HCT116 (cell line): ENCODE measurements around the gene PIK3CA.

Source experiments
- CBX3 ChIP-seq: IDR thresholded peaks from 2 replicates; pipeline ENCODE4 v1.6.1; 2012; ENCODE audit warnings: low read depth
- CTCF ChIP-seq, 3 experiments: fragments of 200-600 bp in 1 of 3; sonication (generic) in 1 of 3; IDR thresholded peaks in 2 of 3; conservative IDR thresholded peaks in 1 of 3; 2 replicates each; pipeline ENCODE4 v1.5.1; 2012 to 2017; ENCODE audit warnings: low read depth in 2 of 3, low read length in 2 of 3, antibody characterized with exemption in 1 of 3, borderline replicate concordance in 1 of 3, control low read depth in 1 of 3, mild to moderate bottlenecking in 1 of 3, mixed read lengths in 1 of 3, mixed run types in 1 of 3, moderate library complexity in 1 of 3; ENCODE audit not compliant: insufficient read depth in 1 of 3
- EZH2 ChIP-seq: fragments of 200-600 bp; sonication (generic); IDR thresholded peaks from 2 replicates; pipeline ENCODE4 v1.6.1; 2017; ENCODE audit warnings: antibody characterized with exemption, mixed run types
- SIN3A ChIP-seq: IDR thresholded peaks from 2 replicates; pipeline ENCODE4 v1.6.1; 2012; ENCODE audit warnings: low read depth
- SP1 ChIP-seq: IDR thresholded peaks from 2 replicates; pipeline ENCODE4 v1.6.1; 2012; ENCODE audit warnings: low read depth
- TCF7L2 ChIP-seq: IDR thresholded peaks from 2 replicates; pipeline ENCODE4 v1.7.0; 2011; ENCODE audit warnings: borderline replicate concordance, inconsistent platforms; ENCODE audit not compliant: insufficient read depth, insufficient read length; ENCODE audit errors: extremely low read depth

- no peak for TF ChIP-seq TCF7L2
- no peak for TF ChIP-seq EZH2
- TF ChIP-seq SIN3A: no peak
- TF ChIP-seq CTCF (IDR thresholded peaks at IDR 0.05 in 2 of 3, conservative IDR thresholded peaks at IDR 0.05 in 1 of 3; ENCODE audit: borderline replicate concordance in 1 of 3, insufficient read depth in 1 of 3, low read depth in 2 of 3, low read length in 2 of 3): no peak
- TF ChIP-seq CBX3: no peak
- no peak for TF ChIP-seq SP1
Observed at GRCh38 chr3:179196098-179196497, 47.9 kb downstream of the PIK3CA start.
